ENCODE measurements around the gene MAP2K2. TPM values are rescaled to one million over a fixed set of nuclear protein-coding genes. Genes with fewer than 3 reads are reported as not detected.

MAP2K2 gene
- polyA plus RNA-seq, 2 of the 4 experiments (the other 2 are of a cell fraction): 41.7 to 115 TPM

DNA sequence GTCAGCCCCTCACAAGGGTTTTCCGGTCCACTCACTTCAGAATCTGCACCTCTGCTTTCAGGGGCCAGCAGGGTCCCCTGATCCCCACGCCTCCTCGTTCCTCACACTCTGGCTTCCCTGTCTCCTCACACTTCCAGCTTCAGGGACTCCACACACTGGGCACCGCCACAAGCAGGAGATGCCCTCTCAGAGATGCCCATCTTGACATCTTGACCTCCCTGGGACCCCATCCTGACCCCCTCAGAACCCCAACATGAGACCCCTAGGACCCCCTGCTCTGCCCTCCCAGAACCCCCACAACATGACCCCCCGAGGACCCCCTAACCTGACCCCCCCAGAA lies 2.7 kb downstream of the MAP2K2 start:
- no peak overlapping the region for H3K4me2 ChIP-seq
- FAIRE-seq (no peak), DNase-seq (ENCODE audit: low read depth in 1 of 2, low spot score in 1 of 2) (no peak), ATAC-seq (no peak)
- H3K4me3 ChIP-seq: no peak overlapping the region
- POLR2A ChIA-PET: no interaction called here
- CTCF ChIA-PET: no interaction called here
- 97% methylated on average over 4 of the region's 5 CpGs for WGBS (ENCODE audit: missing lambda C conversion rate)
- H3K9me3 ChIP-seq: no peaks in the 10 kb centered on the region
- no peak overlapping the region for H3K27ac ChIP-seq
- H3K4me1 ChIP-seq: peaks cover 16% of the 10 kb centered on the region
- TF ChIP-seq, protein P1, sequence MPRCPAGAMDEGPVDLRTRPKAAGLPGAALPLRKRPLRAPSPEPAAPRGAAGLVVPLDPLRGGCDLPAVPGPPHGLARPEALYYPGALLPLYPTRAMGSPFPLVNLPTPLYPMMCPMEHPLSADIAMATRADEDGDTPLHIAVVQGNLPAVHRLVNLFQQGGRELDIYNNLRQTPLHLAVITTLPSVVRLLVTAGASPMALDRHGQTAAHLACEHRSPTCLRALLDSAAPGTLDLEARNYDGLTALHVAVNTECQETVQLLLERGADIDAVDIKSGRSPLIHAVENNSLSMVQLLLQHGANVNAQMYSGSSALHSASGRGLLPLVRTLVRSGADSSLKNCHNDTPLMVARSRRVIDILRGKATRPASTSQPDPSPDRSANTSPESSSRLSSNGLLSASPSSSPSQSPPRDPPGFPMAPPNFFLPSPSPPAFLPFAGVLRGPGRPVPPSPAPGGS (IDR thresholded peaks at IDR 0.05): no peak
- TF ChIP-seq MAZ (IDR thresholded peaks at IDR 0.05; ENCODE audit: borderline replicate concordance, low read depth, low read length): no peak
- TF ChIP-seq ZC3H11A (IDR thresholded peaks at IDR 0.05): no peak
- TF ChIP-seq, protein P2, sequence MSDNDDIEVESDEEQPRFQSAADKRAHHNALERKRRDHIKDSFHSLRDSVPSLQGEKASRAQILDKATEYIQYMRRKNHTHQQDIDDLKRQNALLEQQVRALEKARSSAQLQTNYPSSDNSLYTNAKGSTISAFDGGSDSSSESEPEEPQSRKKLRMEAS (IDR thresholded peaks at IDR 0.05): no peak
- no peak for TF ChIP-seq HOXB5 (CRISPR knock-in tag; IDR thresholded peaks at IDR 0.05)
- TF ChIP-seq GATA3 (IDR thresholded peaks at IDR 0.05; ENCODE audit: borderline replicate concordance): no peak
- TF ChIP-seq BHLHE40 (IDR thresholded peaks at IDR 0.05; ENCODE audit: low read depth, low read length): no peak
- no peak for TF ChIP-seq CBX8 (IDR thresholded peaks at IDR 0.05)
- no peak for TF ChIP-seq HES2 (IDR thresholded peaks at IDR 0.05)

DNA sequence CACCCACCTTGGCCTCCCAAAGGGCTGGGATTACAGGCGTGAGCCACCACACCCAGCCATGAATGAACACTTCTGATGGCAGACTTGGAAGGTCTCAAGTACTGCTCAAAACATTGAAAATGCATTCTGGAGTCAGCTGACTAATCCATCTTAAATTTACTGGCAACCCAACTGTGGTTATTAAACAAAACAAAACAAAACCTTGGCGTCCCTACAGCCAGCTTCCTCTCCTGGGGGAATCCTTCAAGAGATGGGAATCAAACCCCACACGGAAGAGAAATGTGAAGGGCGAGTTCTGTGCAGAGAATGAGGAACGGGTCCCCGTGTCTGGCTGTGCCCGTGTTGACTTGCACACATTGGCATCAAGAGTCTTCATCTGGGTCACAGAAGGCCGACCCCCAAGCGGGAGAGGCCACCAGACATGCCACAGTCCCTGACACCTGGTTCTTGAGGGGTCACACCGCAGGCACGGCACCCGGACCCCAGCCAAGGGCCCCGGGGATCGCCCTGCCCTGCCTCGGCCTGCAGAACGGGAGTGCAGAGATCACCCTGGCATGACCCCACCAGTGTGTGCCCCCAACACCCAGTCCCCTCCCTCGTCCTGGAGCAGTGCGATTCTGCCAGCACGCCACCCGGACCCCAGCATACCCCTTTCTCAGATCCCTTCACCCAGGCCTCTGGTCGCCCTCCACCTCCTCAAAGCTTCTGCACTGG lies 3.2 kb downstream of the MAP2K2 start:
- WGBS (ENCODE audit: missing lambda C conversion rate): 86% methylated on average over 15 of the region's 21 CpGs
- no peak for ATAC-seq
- no peak for DNase-seq (ENCODE audit: low read depth in 1 of 2, low spot score in 1 of 2)
- Histone ChIP-seq H3K4me1 (peaks cover 16% of the 10 kb centered on the region), H3K9me3 (no peaks in the 10 kb centered on the region), H3K27ac (no peak overlapping the region), H3K4me3 (no peak overlapping the region), H3K4me2 (no peak overlapping the region)
- POLR2A ChIA-PET: no interaction called here
- CTCF ChIA-PET: interaction anchor here (0.9 to 3.2 kb wide), 2 partner anchors 19 to 92 kb away, joined by 3 to 15 read pairs; no protein-coding TSS in a partner anchor
- TF ChIP-seq NFE2L2 (conservative IDR thresholded peaks at IDR 0.05; ENCODE audit: low read length) (no peak), ZC3H11A (IDR thresholded peaks at IDR 0.05) (no peak), RAD21 (conservative IDR thresholded peaks at IDR 0.05 in 1 of 2, IDR thresholded peaks at IDR 0.05 in 1 of 2) (no peak), PBX3 (IDR thresholded peaks at IDR 0.05) (no peak), HES2 (IDR thresholded peaks at IDR 0.05) (no peak), SREBF2 (IDR thresholded peaks at IDR 0.05) (no peak), KDM1A (IDR thresholded peaks at IDR 0.05; ENCODE audit: low read depth) (no peak), MYC (IDR thresholded peaks at IDR 0.05; ENCODE audit: borderline replicate concordance, low read length) (no peak), HDAC2 (IDR thresholded peaks at IDR 0.05) (no peak), GATA3 (IDR thresholded peaks at IDR 0.05; ENCODE audit: borderline replicate concordance) (no peak), RNF2 (IDR thresholded peaks at IDR 0.05; ENCODE audit: borderline replicate concordance, low read depth) (no peak), ESRRA (IDR thresholded peaks at IDR 0.05; ENCODE audit: borderline replicate concordance, low read length) (no peak)
- FAIRE-seq: no peak

GRCh38 chr19:4119763-4120162 lies 4.2 kb downstream of the MAP2K2 start:
- DNase-seq (ENCODE audit: low read depth in 1 of 2, low spot score in 1 of 2): no peak
- no peak overlapping the region for H3K4me3 ChIP-seq
- WGBS (ENCODE audit: missing lambda C conversion rate): 94% methylated on average over 13 of the region's 13 CpGs
- no peak overlapping the region for H3K4me2 ChIP-seq
- no peak overlapping the region for H3K27ac ChIP-seq
- ChIA-PET CTCF (interaction anchor here (0.9 to 3.2 kb wide), 2 partner anchors 20 to 93 kb away, joined by 3 to 15 read pairs; no protein-coding TSS in a partner anchor), POLR2A (no interaction called here)
- no peak for ATAC-seq
- H3K4me1 ChIP-seq: peaks cover 16% of the 10 kb centered on the region
- no peak for FAIRE-seq
- H3K9me3 ChIP-seq: no peaks in the 10 kb centered on the region
- TF ChIP-seq MYC (IDR thresholded peaks at IDR 0.05; ENCODE audit: borderline replicate concordance, low read length) (no peak), NPAS2 (CRISPR knock-in tag; IDR thresholded peaks at IDR 0.05; ENCODE audit: borderline replicate concordance) (no peak), HDAC2 (IDR thresholded peaks at IDR 0.05) (no peak), JUN (IDR thresholded peaks at IDR 0.05) (no peak), ZSCAN20 (CRISPR knock-in tag; IDR thresholded peaks at IDR 0.05) (no peak), JUNB (IDR thresholded peaks at IDR 0.05) (no peak), MAFK (IDR thresholded peaks at IDR 0.05; ENCODE audit: partially characterized antibody) (no peak), PBX3 (IDR thresholded peaks at IDR 0.05) (no peak), TP53 (CRISPR knock-in tag; IDR thresholded peaks at IDR 0.05) (no peak), CHD4 (IDR thresholded peaks at IDR 0.05; ENCODE audit: borderline replicate concordance) (no peak), ZC3H11A (IDR thresholded peaks at IDR 0.05) (no peak), NR3C1 (IDR thresholded peaks at IDR 0.05) (no peak)
- TF ChIP-seq, protein P1 (IDR thresholded peaks at IDR 0.05): no peak
- TF ChIP-seq, protein P3, sequence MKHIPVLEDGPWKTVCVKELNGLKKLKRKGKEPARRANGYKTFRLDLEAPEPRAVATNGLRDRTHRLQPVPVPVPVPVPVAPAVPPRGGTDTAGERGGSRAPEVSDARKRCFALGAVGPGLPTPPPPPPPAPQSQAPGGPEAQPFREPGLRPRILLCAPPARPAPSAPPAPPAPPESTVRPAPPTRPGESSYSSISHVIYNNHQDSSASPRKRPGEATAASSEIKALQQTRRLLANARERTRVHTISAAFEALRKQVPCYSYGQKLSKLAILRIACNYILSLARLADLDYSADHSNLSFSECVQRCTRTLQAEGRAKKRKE (CRISPR knock-in tag; IDR thresholded peaks at IDR 0.05; ENCODE audit: low read depth): no peak

Measured in A549 (cell line).